Panc1 (cell line): ENCODE results near the gene RRN3. TPM values are rescaled to one million over a fixed set of nuclear protein-coding genes. Genes with fewer than 3 reads are reported as not detected.
A peak's percentile ranks its signal among the peaks of the same experiment; 100 is the strongest.
"Not testable (repeated sequence)": the region's sequence is repeated elsewhere in the genome, so short reads cannot be mapped to it uniquely, and the experiment has no call there.

Source experiments
- ATAC-seq: fragments of 200-7000 bp; cut with Tn5 transposase; 2 replicates; pipeline ENCODE4 v1.9.1; 2020; ENCODE audit warnings: mild to moderate bottlenecking, moderate library complexity
- BruUV-seq: library from RNA; stranded (reverse); fragments of 400-500 nt; replicated peaks from 2 replicates; lab custom pipeline; 2021; lab: Mats Ljungman, UMichigan
- CTCF ChIA-PET: fragments of 300-600 bp; sonication (Branson Sonifier 250); formaldehyde crosslinking; loops from one replicate; lab custom pipeline; 2022; ENCODE audit warnings: antibody characterized with exemption; lab: Charles Lee
- POLR2A ChIA-PET: fragments of 300-600 bp; sonication (Branson Sonifier 250); formaldehyde crosslinking; loops from one replicate; lab custom pipeline; 2022; ENCODE audit warnings: antibody characterized with exemption; lab: Charles Lee
- DNase-seq: peaks from one replicate; pipeline ENCODE4 v3.0.0-alpha.2; 2010; ENCODE audit warnings: low read depth, low spot score
- H3K27ac ChIP-seq: 2 replicates; pipeline ENCODE4 v1.5.1; 2011; ENCODE audit warnings: mild to moderate bottlenecking, low read length, inconsistent platforms
- H3K27me3 ChIP-seq: fragments of 200-500 bp; sonication (Bioruptor generic); 2 replicates; pipeline ENCODE4 v1.6.0; 2014; ENCODE audit warnings: low read length, inconsistent platforms; ENCODE audit not compliant: control insufficient read depth, insufficient read depth
- H3K36me3 ChIP-seq: fragments of 200-500 bp; sonication (Bioruptor generic); 2 replicates; pipeline ENCODE4 v1.5.1; 2014; ENCODE audit warnings: inconsistent platforms, mild to moderate bottlenecking, low read length, moderate library complexity; ENCODE audit not compliant: control insufficient read depth, insufficient read depth
- H3K4me1 ChIP-seq: 2 replicates; pipeline ENCODE4 v1.5.1; 2011; ENCODE audit warnings: inconsistent platforms, mild to moderate bottlenecking, low read length, moderate library complexity; ENCODE audit not compliant: control insufficient read depth, insufficient read depth
- H3K4me3 ChIP-seq, 2 experiments: 2 replicates each; pipeline ENCODE4 v1.5.1; 2011 to 2012; ENCODE audit warnings: low read depth in 2 of 2, low read length in 2 of 2, mild to moderate bottlenecking in 2 of 2, inconsistent platforms in 1 of 2, moderate library complexity in 1 of 2
- H3K9me3 ChIP-seq: fragments of 200-500 bp; sonication (Bioruptor generic); 2 replicates; pipeline ENCODE4 v1.5.1; 2014; ENCODE audit warnings: low read depth, mild to moderate bottlenecking, inconsistent platforms, low read length, moderate library complexity; ENCODE audit not compliant: control insufficient read depth, insufficient read depth
- CTCF ChIP-seq: fragments of 450-650 bp; IDR thresholded peaks from 2 replicates; pipeline ENCODE4 v1.5.1; 2017; ENCODE audit warnings: mild to moderate bottlenecking
- POLR2AphosphoS5 ChIP-seq: IDR thresholded peaks from 2 replicates; pipeline ENCODE4 v1.6.1; 2012; ENCODE audit warnings: mild to moderate bottlenecking, low read depth, low read length, moderate library complexity
- REST ChIP-seq, 2 experiments: IDR thresholded peaks; 2 replicates each; pipeline ENCODE4 v1.6.1; 2011 to 2012; ENCODE audit warnings: low read depth in 2 of 2, control low read depth in 1 of 2, low read length in 1 of 2, mild to moderate bottlenecking in 1 of 2, moderate library complexity in 1 of 2; ENCODE audit not compliant: insufficient read depth in 1 of 2
- SIN3A ChIP-seq: IDR thresholded peaks from 2 replicates; pipeline ENCODE4 v1.6.1; 2012; ENCODE audit warnings: low read depth, mild to moderate bottlenecking, low read length, moderate library complexity, borderline replicate concordance; ENCODE audit not compliant: insufficient read depth
- TCF7L2 ChIP-seq: IDR thresholded peaks from 2 replicates; pipeline ENCODE4 v1.6.1; 2011; ENCODE audit warnings: mild to moderate bottlenecking, low read depth, low read length, inconsistent platforms
- in situ Hi-C: cut with HindIII; loops from 2 replicates; pipeline ENCODE4 v1.10.0; 2016; ENCODE audit warnings: low sequenced_read_pairs, low pct_unique_long_range_greater_than_20kb
- intact Hi-C: fragments of 100-400 bp; cut with micrococcal nuclease; formaldehyde crosslinking; loops from one replicate; pipeline ENCODE4 v1.10.0; 2022; ENCODE audit not compliant: unreplicated experiment
- total RNA-seq: library from RNA; stranded (reverse); gene quantifications from one replicate; pipeline ENCODE4 v1.2.1, GENCODE V29; 2021; ENCODE audit not compliant: unreplicated experiment

RRN3 gene
- total RNA-seq, 1 experiment from 2014 or later: 66.0 TPM

GRCh38 chr16:15049581-15050180, 44.4 kb downstream of the RRN3 start:
- in situ Hi-C loops (no loop called here), intact Hi-C loops (no loop called here)
- Histone ChIP-seq H3K4me3 (no peak overlapping the region), H3K27ac (no peak overlapping the region), H3K9me3 (no peaks in the 10 kb centered on the region), H3K36me3 (no peaks in the 10 kb centered on the region), H3K27me3 (no peaks in the 10 kb centered on the region), H3K4me1 (peaks cover 7% of the 10 kb centered on the region; the same call in 1 of the 2 replicates)
- TF ChIP-seq TCF7L2: no peak
- POLR2A ChIA-PET: no interaction called here
- no TSS peak for BruUV-seq
- ATAC-seq: no peak
- DNase-seq: no peak
- CTCF ChIA-PET: no interaction called here

GRCh38 chr16:15046692-15047376, 47.2 kb downstream of the RRN3 start:
- Histone ChIP-seq H3K27ac (no peak overlapping the region), H3K27me3 (no peaks in the 10 kb centered on the region), H3K36me3 (no peaks in the 10 kb centered on the region), H3K9me3 (no peaks in the 10 kb centered on the region), H3K4me1 (no peaks in the 10 kb centered on the region), H3K4me3 (no peak overlapping the region)
- no peak for ATAC-seq
- in situ Hi-C loops (no loop called here), intact Hi-C loops (no loop called here)
- ChIA-PET CTCF (no interaction called here), POLR2A (interaction anchor here (0.6 kb wide), 2 partner anchors 40 to 87 kb away, joined by 4 to 5 read pairs; no protein-coding TSS in a partner anchor)
- BruUV-seq: no TSS peak
- TF ChIP-seq CTCF (peak; percentile 71; the same call in 1 of the 2 replicates), TCF7L2 (no peak), POLR2AphosphoS5 (no peak), SIN3A (no peak)
- DNase-seq: no peak

GRCh38 chr16:15045270-15045669, 48.8 kb downstream of the RRN3 start:
- H3K36me3 ChIP-seq, H3K9me3 ChIP-seq, H3K27ac ChIP-seq, POLR2A ChIA-PET, BruUV-seq, in situ Hi-C loops, intact Hi-C loops, CTCF ChIA-PET, DNase-seq, H3K4me1 ChIP-seq, H3K27me3 ChIP-seq, H3K4me3 ChIP-seq, ATAC-seq: not testable (repeated sequence)

GRCh38 chr16:15044286-15044685, 49.8 kb downstream of the RRN3 start:
- no TSS peak for BruUV-seq
- CTCF ChIA-PET: no interaction called here
- Histone ChIP-seq H3K27me3 (no peaks in the 10 kb centered on the region), H3K27ac (no peak overlapping the region), H3K4me1 (no peaks in the 10 kb centered on the region), H3K36me3 (peaks cover 7% of the 10 kb centered on the region; the same call in 1 of the 2 replicates), H3K4me3 (no peak overlapping the region), H3K9me3 (no peaks in the 10 kb centered on the region)
- ATAC-seq (no peak), DNase-seq (no peak)
- in situ Hi-C loops: no loop called here
- no peak for TF ChIP-seq POLR2AphosphoS5
- TF ChIP-seq SIN3A: no peak
- TF ChIP-seq CTCF: no peak
- no peak for TF ChIP-seq REST (IDR thresholded peaks at IDR 0.05; ENCODE audit: insufficient read depth in 1 of 2, low read depth in 2 of 2, low read length in 1 of 2)
- no peak for TF ChIP-seq TCF7L2
- POLR2A ChIA-PET: no interaction called here
- intact Hi-C loops: no loop called here
